H1 (cell line): ENCODE data around the gene RELB. TPM values are rescaled to one million over a fixed set of nuclear protein-coding genes. Genes with fewer than 3 reads are reported as not detected.

Experiments used
- CTCF ChIA-PET: fragments of 300-600 bp; sonication (Branson Sonifier 250); formaldehyde crosslinking; loops from one replicate; lab custom pipeline; 2021; ENCODE audit not compliant: partially characterized antibody; lab: Charles Lee
- POLR2A ChIA-PET: fragments of 300-600 bp; sonication (Branson Sonifier 250); formaldehyde crosslinking; loops from one replicate; lab custom pipeline; 2021; ENCODE audit warnings: inconsistent platforms; ENCODE audit not compliant: partially characterized antibody; lab: Charles Lee
- DNase-seq, 2 experiments: peaks; one replicate each; pipeline versions ENCODE4 v3.0.0 to v3.0.0-alpha.2; 2010 to 2022; ENCODE audit warnings: low spot score in 2 of 2, low read depth in 1 of 2, mixed read lengths in 1 of 2
- FAIRE-seq: peaks from 2 replicates; lab custom pipeline; 2011; peaks lifted over from hg19 to GRCh38; lab: Jason Lieb, UNC
- H2AFZ ChIP-seq: 2 replicates; pipeline ENCODE4 v1.8.1; 2012; ENCODE audit warnings: low read length, inconsistent platforms
- H2AK5ac ChIP-seq: 2 replicates; pipeline ENCODE4 v1.6.1; 2013; ENCODE audit warnings: low read depth, low read length
- H2BK120ac ChIP-seq: replicated peaks from 2 replicates; pipeline ENCODE3; 2013; ENCODE audit warnings: low read depth, low read length, inconsistent platforms
- H2BK12ac ChIP-seq: 2 replicates; pipeline ENCODE4 v1.6.1; 2013; ENCODE audit warnings: low read depth, low read length
- H2BK15ac ChIP-seq: 2 replicates; pipeline ENCODE4 v1.6.1; 2013; ENCODE audit warnings: low read length
- H2BK20ac ChIP-seq: 2 replicates; pipeline ENCODE4 v1.6.1; 2013; ENCODE audit warnings: low read length
- H2BK5ac ChIP-seq: 2 replicates; pipeline ENCODE4 v1.6.1; 2013; ENCODE audit warnings: low read depth, low read length
- H3K14ac ChIP-seq: 2 replicates; pipeline ENCODE4 v1.6.1; 2013; ENCODE audit warnings: inconsistent platforms; ENCODE audit not compliant: insufficient read length
- H3K18ac ChIP-seq: 2 replicates; pipeline ENCODE4 v1.6.1; 2013; ENCODE audit warnings: low read length; ENCODE audit errors: extremely low read depth
- H3K23ac ChIP-seq: 2 replicates; pipeline ENCODE4 v1.6.1; 2013; ENCODE audit warnings: inconsistent platforms; ENCODE audit not compliant: insufficient read length
- H3K23me2 ChIP-seq: 2 replicates; pipeline ENCODE4 v1.6.1; 2013; ENCODE audit warnings: low read depth, low read length
- H3K27ac ChIP-seq: 2 replicates; pipeline ENCODE4 v1.6.1; 2011; ENCODE audit warnings: low read depth, low read length, inconsistent platforms
- H3K27me3 ChIP-seq, 4 experiments: replicated peaks in 1 of 4; 1 replicate in 1 of 4; 2 replicates in 3 of 4; pipeline versions ENCODE4 v1.6.1 to v1.8.1; 2011 to 2013; ENCODE audit warnings: low read length in 3 of 4, mild to moderate bottlenecking in 3 of 4, inconsistent platforms in 2 of 4, mixed read lengths in 2 of 4, moderate library complexity in 1 of 4; ENCODE audit not compliant: control insufficient read depth in 3 of 4, insufficient read depth in 3 of 4; ENCODE audit errors: extremely low read depth in 1 of 4
- H3K36me3 ChIP-seq, 4 experiments: 2 replicates each; pipeline versions ENCODE4 v1.6.1 to v1.8.1; 2011 to 2013; ENCODE audit warnings: mild to moderate bottlenecking in 4 of 4, low read length in 3 of 4, moderate library complexity in 2 of 4, control low read depth in 1 of 4, inconsistent platforms in 1 of 4; ENCODE audit not compliant: insufficient read depth in 4 of 4, control insufficient read depth in 2 of 4
- H3K4ac ChIP-seq: replicated peaks from 2 replicates; pipeline ENCODE3; 2013; ENCODE audit warnings: low read length, low read depth, mixed read lengths, inconsistent platforms; ENCODE audit not compliant: insufficient read length
- H3K4me1 ChIP-seq, 4 experiments: replicated peaks in 1 of 4; 1 replicate in 1 of 4; 2 replicates in 3 of 4; pipeline versions ENCODE4 v1.6.1 to v1.8.1; 2011 to 2013; ENCODE audit warnings: low read length in 3 of 4, inconsistent platforms in 2 of 4, mixed read lengths in 1 of 4; ENCODE audit not compliant: insufficient read depth in 4 of 4, control insufficient read depth in 3 of 4
- H3K4me2 ChIP-seq, 2 experiments: 2 replicates each; pipeline versions ENCODE4 v1.6.1 to v1.8.1; 2011 to 2013; ENCODE audit warnings: low read depth in 2 of 2, low read length in 2 of 2, control low read depth in 1 of 2, inconsistent platforms in 1 of 2, mild to moderate bottlenecking in 1 of 2; ENCODE audit not compliant: insufficient read depth in 1 of 2
- H3K4me3 ChIP-seq, 4 experiments: fragments of 200-600, 300-600 bp in 1 of 4; sonication (generic), shearing (Covaris generic), sonication (Bioruptor Twin) in 1 of 4; 2 replicates each; pipeline versions ENCODE4 v1.5.1 to v1.8.1; 2011 to 2016; ENCODE audit warnings: low read length in 4 of 4, low read depth in 3 of 4, control low read depth in 2 of 4, inconsistent platforms in 2 of 4, mild to moderate bottlenecking in 2 of 4, mixed read lengths in 1 of 4, moderate library complexity in 1 of 4; ENCODE audit not compliant: insufficient read depth in 2 of 4; ENCODE audit errors: extremely low read depth in 1 of 4
- H3K56ac ChIP-seq: replicated peaks from 2 replicates; pipeline ENCODE3; 2013; ENCODE audit warnings: low read depth, mild to moderate bottlenecking, mixed read lengths, low read length, inconsistent platforms; ENCODE audit not compliant: insufficient read length
- H3K79me1 ChIP-seq: 2 replicates; pipeline ENCODE4 v1.6.1; 2013; ENCODE audit warnings: low read depth, low read length, control low read depth
- H3K79me2 ChIP-seq, 2 experiments: 2 replicates each; pipeline versions ENCODE4 v1.6.1 to v1.8.1; 2012 to 2013; ENCODE audit warnings: low read length in 2 of 2, mild to moderate bottlenecking in 2 of 2, inconsistent platforms in 1 of 2; ENCODE audit not compliant: insufficient read depth in 2 of 2, control insufficient read depth in 1 of 2
- H3K9ac ChIP-seq, 4 experiments: replicated peaks in 1 of 4; 1 replicate in 1 of 4; 2 replicates in 3 of 4; pipeline versions ENCODE4 v1.6.1 to v1.8.1; 2011 to 2013; ENCODE audit warnings: low read depth in 3 of 4, low read length in 3 of 4, control low read depth in 2 of 4, mild to moderate bottlenecking in 2 of 4, moderate library complexity in 2 of 4, inconsistent platforms in 1 of 4; ENCODE audit errors: extremely low read depth in 1 of 4
- H3K9me3 ChIP-seq, 2 experiments: 2 replicates each; pipeline versions ENCODE4 v1.6.1 to v1.8.1; 2012 to 2013; ENCODE audit warnings: mild to moderate bottlenecking in 2 of 2, moderate library complexity in 2 of 2, control low read depth in 1 of 2, inconsistent platforms in 1 of 2, low read depth in 1 of 2, low read length in 1 of 2, mixed read lengths in 1 of 2; ENCODE audit not compliant: insufficient read depth in 2 of 2
- H4K20me1 ChIP-seq, 2 experiments: replicated peaks in 1 of 2; 2 replicates each; pipeline versions ENCODE3 to v1.8.1; 2011 to 2013; ENCODE audit warnings: inconsistent platforms in 2 of 2, low read length in 2 of 2, mild to moderate bottlenecking in 1 of 2; ENCODE audit not compliant: insufficient read depth in 2 of 2, control insufficient read depth in 1 of 2
- H4K5ac ChIP-seq: 2 replicates; pipeline ENCODE4 v1.6.1; 2013; ENCODE audit warnings: low read length, low read depth, mixed read lengths, inconsistent platforms; ENCODE audit not compliant: insufficient read length
- H4K8ac ChIP-seq: 2 replicates; pipeline ENCODE4 v1.8.0; 2013; ENCODE audit warnings: mild to moderate bottlenecking, moderate library complexity, low read length, inconsistent platforms; ENCODE audit not compliant: insufficient read depth; ENCODE audit errors: extremely low read depth
- H4K91ac ChIP-seq: replicated peaks from 2 replicates; pipeline ENCODE3; 2013; ENCODE audit warnings: low read length, mixed read lengths, inconsistent platforms; ENCODE audit not compliant: insufficient read length
- KDM1A ChIP-seq: fragments of 200-600, 300-600 bp; sonication (generic); IDR thresholded peaks from 2 replicates; pipeline ENCODE4 v1.7.1; 2016; ENCODE audit warnings: mild to moderate bottlenecking, low read length, borderline replicate concordance
- KDM5A ChIP-seq: fragments of 200-600 bp; IDR thresholded peaks from 2 replicates; pipeline ENCODE4 v1.7.1; 2012; ENCODE audit warnings: mild to moderate bottlenecking, low read length, inconsistent platforms, mixed read lengths
- TBP ChIP-seq: IDR thresholded peaks from 2 replicates; pipeline ENCODE4 v1.6.1; 2011; ENCODE audit warnings: low read depth, low read length, improper control_type of control experiment
- WGBS, 2 experiments: shearing (Covaris generic) in 1 of 2; methylation state at CpG; one replicate each; pipeline versions ENCODE4 v1.1.6 to v1.1.7; 2013 to 2015; ENCODE audit warnings: low lambda C conversion rate in 2 of 2, mixed read lengths in 2 of 2, inconsistent platforms in 1 of 2, low coverage in 1 of 2, missing lambda C conversion rate in 1 of 2; ENCODE audit not compliant: insufficient replicate concordance in 2 of 2, insufficient coverage in 1 of 2, insufficient read length in 1 of 2; ENCODE audit errors: extremely low coverage in 1 of 2, missing lambda C conversion rate in 1 of 2; 5-methylcytosine and 5-hydroxymethylcytosine counted together
- polyA plus RNA-seq, 7 experiments: library from polyadenylated mRNA; depleted of rRNA in 3 of 7; stranded (reverse) in 5 of 7; unstranded in 2 of 7; fragments of >200 nt in 5 of 7; fragments of 200-250 nt in 2 of 7; gene quantifications; 1 replicate in 5 of 7; 2 replicates in 1 of 7; 4 replicates in 1 of 7; pipeline versions ENCODE4 v1.2.1 to v1.2.3, GENCODE V29; 2011 to 2013; ENCODE audit warnings: missing spikeins in 2 of 7, mixed read lengths in 2 of 7
- total RNA-seq: library from RNA; stranded (reverse); fragmentation: NEBNext Ultra II Directional; extraction: Animal tissue kit (Norgen Biotek cat#: 25700); gene quantifications from 2 replicates; pipeline ENCODE4 v1.2.1, GENCODE V29; 2021

RELB gene
- total and polyA plus RNA-seq, 2 of the 8 experiments (the other 6 are each of a cell fraction or from before 2014, with no cell fraction given): 10.0 to 13.1 TPM

DNA sequence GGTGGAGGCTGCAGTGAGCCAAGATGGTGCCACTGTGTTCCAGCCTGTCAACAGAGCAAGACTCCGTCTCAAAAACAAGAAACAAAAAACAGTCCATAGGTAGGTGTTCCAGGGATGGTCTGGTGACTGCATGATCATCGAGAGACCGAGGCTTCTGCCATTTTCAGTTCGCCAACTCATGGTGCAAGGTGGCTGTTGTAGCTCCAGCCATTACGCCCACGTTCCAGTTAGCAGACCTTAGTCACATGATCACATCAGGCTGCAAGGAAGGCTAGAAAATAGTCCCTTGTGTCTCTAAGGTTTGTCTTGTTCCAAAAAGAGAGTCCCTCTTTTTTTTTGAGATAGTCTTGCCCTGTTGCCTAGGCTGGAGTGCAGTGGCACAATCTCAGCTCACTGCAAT is 34.5 kb downstream of the RELB start:
- no peak overlapping the region for H3K14ac ChIP-seq
- FAIRE-seq (no peak), DNase-seq (no peak)
- H2BK12ac ChIP-seq: no peak overlapping the region
- no peak overlapping the region for H3K27ac ChIP-seq
- no peak overlapping the region for H3K4me2 ChIP-seq
- no peak overlapping the region for H2BK120ac ChIP-seq
- peaks cover 2% of the 10 kb centered on the region for H3K23me2 ChIP-seq
- H3K23ac ChIP-seq: no peak overlapping the region
- H3K27me3 ChIP-seq: no peaks in the 10 kb centered on the region
- no peak overlapping the region for H2BK20ac ChIP-seq
- H2BK5ac ChIP-seq: no peak overlapping the region
- no peak overlapping the region for H3K18ac ChIP-seq
- H3K79me1 ChIP-seq: peaks cover 14% of the 10 kb centered on the region
- POLR2A ChIA-PET: interaction anchor here (1.5 to 1.8 kb wide), 3 partner anchors 9 to 61 kb away, joined by 4 read pairs; no protein-coding TSS in a partner anchor
- H3K56ac ChIP-seq: no peak overlapping the region
- no peak overlapping the region for H2AFZ ChIP-seq
- H3K4me1 ChIP-seq: peaks cover 0 to 7% (median 4%) of the 10 kb centered on the region in 4 experiments; a peak in 6 of 7 replicates
- no peak overlapping the region for H4K91ac ChIP-seq
- no peak overlapping the region for H4K8ac ChIP-seq
- H3K4ac ChIP-seq: no peak overlapping the region
- peaks cover 0 to 13% (median 6%) of the 10 kb centered on the region in 4 experiments; a peak in 4 of 8 replicates for H3K36me3 ChIP-seq
- H2AK5ac ChIP-seq: no peak overlapping the region
- CTCF ChIA-PET: interaction anchor here (0.7 kb wide), 2 partner anchors 39 to 56 kb away, joined by 3 read pairs; no protein-coding TSS in a partner anchor
- WGBS, 2 experiments: 96% methylated on average over 6 of the region's 6 CpGs; no CpG with 5 or more reads in 1 of the 2 experiments
- H3K79me2 ChIP-seq: peaks cover 10 to 14% of the 10 kb centered on the region in 2 experiments
- no peak overlapping the region for H2BK15ac ChIP-seq
- no peak overlapping the region for H3K4me3 ChIP-seq
- H4K5ac ChIP-seq: no peak overlapping the region
- peaks cover 7 to 10% of the 10 kb centered on the region in 2 experiments for H4K20me1 ChIP-seq
- H3K9me3 ChIP-seq: no peaks in the 10 kb centered on the region
- peak; percentile 35; the same call in 1 of the 2 replicates for TF ChIP-seq KDM1A
- TF ChIP-seq TBP: no peak
- no peak for TF ChIP-seq KDM5A
- no peak overlapping the region for H3K9ac ChIP-seq
